PC-9 (cell line): ENCODE data around the gene ABHD17A. TPM values are rescaled to one million over a fixed set of nuclear protein-coding genes. Genes with fewer than 3 reads are reported as not detected.
"Not testable (repeated sequence)": the region's sequence is repeated elsewhere in the genome, so short reads cannot be mapped to it uniquely, and the experiment has no call there.

Source experiments
- Bru-seq: library from RNA; stranded (reverse); fragments of 400-500 nt; gene quantifications from one replicate; lab custom pipeline; 2021; lab: Mats Ljungman, UMichigan
- BruChase-seq, 2 experiments: library from RNA; stranded (reverse); fragments of 400-500 nt; gene quantifications; one replicate each; lab custom pipeline; 2021; lab: Mats Ljungman, UMichigan
- BruUV-seq: library from RNA; stranded (reverse); fragments of 400-500 nt; replicated peaks from 2 replicates; lab custom pipeline; 2021; lab: Mats Ljungman, UMichigan
- CTCF ChIA-PET: fragments of 300-600 bp; sonication (Branson Sonifier 250); formaldehyde crosslinking; loops from one replicate; lab custom pipeline; 2022; ENCODE audit warnings: antibody characterized with exemption; lab: Charles Lee
- POLR2A ChIA-PET: fragments of 300-600 bp; sonication (Branson Sonifier 250); formaldehyde crosslinking; loops from one replicate; lab custom pipeline; 2022; ENCODE audit warnings: antibody characterized with exemption; ENCODE audit not compliant: unreplicated experiment; lab: Charles Lee
- DNase-seq, 2 experiments: peaks; one replicate each; pipeline versions ENCODE4 v3.0.0 to v3.0.0-alpha.2; 2015 to 2022; ENCODE audit warnings: mixed read lengths in 1 of 2
- H2AFZ ChIP-seq: fragments of 200-600 bp; sonication (generic); 2 replicates; pipeline ENCODE4 v1.8.1; 2017; ENCODE audit warnings: antibody characterized with exemption
- H3F3A ChIP-seq: fragments of 200-600 bp; sonication (generic); 2 replicates; pipeline ENCODE4 v1.8.1; 2017; ENCODE audit warnings: antibody characterized with exemption, mild to moderate bottlenecking, low read depth; ENCODE audit not compliant: insufficient read depth
- H3K27ac ChIP-seq: fragments of 200-600 bp; sonication (generic); 2 replicates; pipeline ENCODE4 v1.6.1; 2016; ENCODE audit warnings: mixed run types
- H3K27me3 ChIP-seq: fragments of 200-600 bp; sonication (generic); 2 replicates; pipeline ENCODE4 v1.6.1; 2016; ENCODE audit warnings: low read depth, mixed run types; ENCODE audit not compliant: insufficient read depth
- H3K36me3 ChIP-seq: fragments of 200-600 bp; sonication (generic); 2 replicates; pipeline ENCODE4 v1.6.1; 2016; ENCODE audit warnings: low read depth, mixed run types
- H3K4me1 ChIP-seq: fragments of 200-600 bp; sonication (generic); replicated peaks from 2 replicates; pipeline ENCODE4 v1.6.1; 2016; ENCODE audit warnings: mixed run types; ENCODE audit not compliant: insufficient read depth
- H3K4me2 ChIP-seq: fragments of 200-600 bp; sonication (generic); 2 replicates; pipeline ENCODE4 v1.6.1; 2017; ENCODE audit warnings: mixed run types
- H3K4me3 ChIP-seq: fragments of 200-600 bp; sonication (generic); 2 replicates; pipeline ENCODE4 v1.6.1; 2016; ENCODE audit warnings: mixed run types
- H3K79me2 ChIP-seq: fragments of 200-600 bp; sonication (generic); 2 replicates; pipeline ENCODE4 v1.6.1; 2017; ENCODE audit warnings: low read depth, mixed run types
- H3K9me2 ChIP-seq: fragments of 200-600 bp; sonication (generic); 2 replicates; pipeline ENCODE4 v1.8.1; 2017; ENCODE audit warnings: mild to moderate bottlenecking; ENCODE audit not compliant: insufficient read depth
- H3K9me3 ChIP-seq: fragments of 200-600 bp; sonication (generic); 2 replicates; pipeline ENCODE4 v1.8.1; 2016; ENCODE audit warnings: low read depth; ENCODE audit not compliant: insufficient read depth
- H4K20me1 ChIP-seq: fragments of 200-600 bp; sonication (generic); 2 replicates; pipeline ENCODE4 v1.8.1; 2017; ENCODE audit not compliant: insufficient read depth
- CTCF ChIP-seq: fragments of 200-600 bp; sonication (generic); conservative IDR thresholded peaks from 2 replicates; pipeline ENCODE4 v1.6.1; 2017; ENCODE audit warnings: mixed run types, antibody characterized with exemption, mild to moderate bottlenecking, moderate library complexity
- EZH2 ChIP-seq: fragments of 200-600 bp; sonication (generic); IDR thresholded peaks from 2 replicates; pipeline ENCODE4 v1.8.0; 2017; ENCODE audit warnings: antibody characterized with exemption, low read depth
- intact Hi-C: fragments of 100-400 bp; cut with micrococcal nuclease; formaldehyde crosslinking; loops from one replicate; pipeline ENCODE4 v1.10.0; 2022; ENCODE audit not compliant: unreplicated experiment
- long read RNA-seq: library from polyadenylated mRNA; stranded (forward); transcript quantifications from one replicate; pipeline ENCODE4 v2.0.0, GENCODE V29; 2022
- total RNA-seq: library from RNA; stranded (reverse); gene quantifications from 2 replicates; pipeline ENCODE4 v1.2.3, GENCODE V29; 2021

Gene ABHD17A
- total RNA-seq: 33.0 and 35.9 TPM in 2 replicates
- Bru-seq, nascent RNA: percentile 44 among the genes with signal in this experiment
- BruChase-seq, experiment 1, labeled RNA remaining after a 2-hour chase: percentile 64 among the genes with signal in this experiment
- BruChase-seq, experiment 2, labeled RNA remaining after a 6-hour chase: percentile 77 among the genes with signal in this experiment
- long read RNA-seq, full-length matches to known transcripts: 72 of 82 reads
- long read RNA-seq, partial matches to known transcripts: 6 of 82 reads
- long read RNA-seq, other reads (novel, unspliced or antisense): 4 of 82 reads

- not testable (repeated sequence) for H2AFZ ChIP-seq
Observed at GRCh38 chr19:1885398-1886119, at the start of gene ABHD17A. Gene ABHD17A (minus strand): TSS chr19:1885496. CDS start chr19:1881566, 3,930 bp downstream.

GRCh38 chr19:1933942-1934341 is 48.6 kb upstream of the ABHD17A start:
- no peak overlapping the region for H3K4me3 ChIP-seq
- peaks cover 9% of the 10 kb centered on the region for H3K4me1 ChIP-seq
- H3K27ac ChIP-seq: no peak overlapping the region
- no peaks in the 10 kb centered on the region for H3F3A ChIP-seq
- H2AFZ ChIP-seq: no peak overlapping the region
- no TSS peak for BruUV-seq
- DNase-seq: no peak
- TF ChIP-seq CTCF: no peak
- no peak for TF ChIP-seq EZH2
- POLR2A ChIA-PET: no interaction called here
- intact Hi-C loops: no loop called here
- no peaks in the 10 kb centered on the region for H4K20me1 ChIP-seq
- CTCF ChIA-PET: no interaction called here
- no peaks in the 10 kb centered on the region for H3K9me2 ChIP-seq
- H3K4me2 ChIP-seq: no peak overlapping the region
- no peaks in the 10 kb centered on the region for H3K9me3 ChIP-seq
- no peaks in the 10 kb centered on the region for H3K27me3 ChIP-seq
- no peaks in the 10 kb centered on the region for H3K36me3 ChIP-seq
- H3K79me2 ChIP-seq: no peaks in the 10 kb centered on the region

More at GRCh38 chr19:1885398-1886119, at the start of gene ABHD17A:
- BruUV-seq, H3K36me3 ChIP-seq, H3K27ac ChIP-seq, H3K9me3 ChIP-seq, H4K20me1 ChIP-seq, intact Hi-C loops, H3K9me2 ChIP-seq, H3K27me3 ChIP-seq, H3K4me1 ChIP-seq, H3F3A ChIP-seq: not testable (repeated sequence)
- DNase-seq: peak; percentile 73 to 82
- CTCF ChIA-PET: interaction anchor here (0.6 to 1.4 kb wide), 3 partner anchors 12 to 210 kb away, joined by 5 to 10 read pairs (median 8); no protein-coding TSS in a partner anchor
- POLR2A ChIA-PET: interaction anchor here (0.6 to 0.9 kb wide), 4 partner anchors 9 to 648 kb away, joined by 3 to 16 read pairs (median 4); no protein-coding TSS in a partner anchor
- Histone ChIP-seq H3K4me2 (peak within 1 kb of the TSS; percentile 91), H3K4me3 (peak within 1 kb of the TSS; percentile 73), H3K79me2 (peaks cover 31% of the 10 kb centered on the region)

- H2AFZ ChIP-seq: no peak overlapping the region
- H3K36me3 ChIP-seq: no peaks in the 10 kb centered on the region
- TF ChIP-seq EZH2 (no peak), CTCF (no peak)
- H3K27ac ChIP-seq: no peak overlapping the region
- H3K79me2 ChIP-seq: no peaks in the 10 kb centered on the region
- ChIA-PET CTCF (no interaction called here), POLR2A (no interaction called here)
- intact Hi-C loops: no loop called here
- no peaks in the 10 kb centered on the region for H3K9me3 ChIP-seq
- H3K4me1 ChIP-seq: peaks cover 9% of the 10 kb centered on the region
- H4K20me1 ChIP-seq: no peaks in the 10 kb centered on the region
- no TSS peak for BruUV-seq
- DNase-seq: no peak
- H3K4me2 ChIP-seq: no peak overlapping the region
- no peaks in the 10 kb centered on the region for H3K27me3 ChIP-seq
- no peak overlapping the region for H3K4me3 ChIP-seq
- no peaks in the 10 kb centered on the region for H3K9me2 ChIP-seq
- no peaks in the 10 kb centered on the region for H3F3A ChIP-seq
Observed at GRCh38 chr19:1933244-1933643, 47.9 kb upstream of the ABHD17A start.
